HepG2 (cell line): Measurements from ENCODE around the gene RHOC. TPM values are rescaled to one million over a fixed set of nuclear protein-coding genes. Genes with fewer than 3 reads are reported as not detected.

Experiments
- ATAC-seq: fragments of 200-7000 bp; cut with Tn5 transposase; 3 replicates; pipeline ENCODE4 v1.9.1; 2020; ENCODE audit warnings: mild to moderate bottlenecking, moderate library complexity
- BruUV-seq: library from RNA; stranded (reverse); fragments of 400-500 nt; replicated peaks from 2 replicates; lab custom pipeline; 2021; lab: Mats Ljungman, UMichigan
- CTCF ChIA-PET: fragments of 300-600 bp; formaldehyde crosslinking; extraction: SDS; loops from one replicate; lab custom pipeline; 2021; ENCODE audit warnings: low total read pairs, inconsistent platforms, low intra/inter-chr PET ratio; lab: Yijun Ruan, JAX
- POLR2A ChIA-PET: fragments of 350-600 bp; sonication (Branson Sonifier 250); formaldehyde crosslinking; loops from one replicate; lab custom pipeline; 2020; ENCODE audit warnings: antibody characterized with exemption, inconsistent platforms; lab: Yijun Ruan, JAX
- DNase-seq: peaks from one replicate; pipeline ENCODE4 v3.0.0-alpha.2; 2015; ENCODE audit warnings: low spot score
- FAIRE-seq: peaks from 3 replicates; lab custom pipeline; 2011; peaks lifted over from hg19 to GRCh38; lab: Jason Lieb, UNC
- H2AFZ ChIP-seq: one replicate; pipeline ENCODE4 v1.6.1; 2011; ENCODE audit warnings: low read length, inconsistent platforms
- H3K27ac ChIP-seq: fragments of 300-600 bp; 3 replicates; pipeline ENCODE4 v1.8.0; 2011; ENCODE audit warnings: mixed run types, mild to moderate bottlenecking, mixed read lengths, low read length, inconsistent platforms; ENCODE audit not compliant: insufficient read depth; ENCODE audit errors: extremely low read length
- H3K27me3 ChIP-seq, 2 experiments: fragments of 200-600 bp in 1 of 2; 2 replicates in 1 of 2; 3 replicates in 1 of 2; pipeline versions ENCODE4 v1.6.0 to v1.8.0; 2011; ENCODE audit warnings: low read length in 2 of 2, mild to moderate bottlenecking in 2 of 2, moderate library complexity in 2 of 2, inconsistent platforms in 1 of 2; ENCODE audit not compliant: insufficient read depth in 2 of 2, control insufficient read depth in 1 of 2
- H3K36me3 ChIP-seq, 2 experiments: fragments of 200-600 bp in 1 of 2; replicated peaks in 1 of 2; 2 replicates in 1 of 2; 3 replicates in 1 of 2; pipeline versions ENCODE4 v1.5.1 to v1.8.0; 2011; ENCODE audit warnings: low read length in 2 of 2, inconsistent platforms in 1 of 2; ENCODE audit not compliant: insufficient read depth in 2 of 2, control insufficient read depth in 1 of 2
- H3K4me1 ChIP-seq: 2 replicates; pipeline ENCODE4 v1.5.1; 2012; ENCODE audit warnings: low read length, inconsistent platforms; ENCODE audit not compliant: insufficient read depth
- H3K4me2 ChIP-seq: 2 replicates; pipeline ENCODE4 v1.6.0; 2011; ENCODE audit warnings: low read depth, low read length, inconsistent platforms
- H3K4me3 ChIP-seq, 3 experiments: fragments of 200-600 bp in 1 of 3; sonication (generic), shearing (Covaris generic) in 1 of 3; replicated peaks in 1 of 3; 2 replicates each; pipeline ENCODE4 v1.5.1; 2011 to 2016; ENCODE audit warnings: low read length in 3 of 3, inconsistent platforms in 2 of 3, low read depth in 2 of 3, mild to moderate bottlenecking in 2 of 3, control low read depth in 1 of 3, mixed read lengths in 1 of 3; ENCODE audit not compliant: insufficient read depth in 1 of 3
- H3K79me2 ChIP-seq: one replicate; pipeline ENCODE4 v1.6.1; 2011; ENCODE audit warnings: low read length, inconsistent platforms; ENCODE audit not compliant: insufficient read depth
- H3K9ac ChIP-seq: 2 replicates; pipeline ENCODE4 v1.6.0; 2011; ENCODE audit warnings: mild to moderate bottlenecking, low read depth, low read length, inconsistent platforms; ENCODE audit not compliant: insufficient read depth
- H3K9me3 ChIP-seq: 2 replicates; pipeline ENCODE4 v1.5.1; 2012; ENCODE audit warnings: mild to moderate bottlenecking, low read length
- H4K20me1 ChIP-seq: 2 replicates; pipeline ENCODE4 v1.6.0; 2011; ENCODE audit warnings: inconsistent platforms, mild to moderate bottlenecking, low read length, moderate library complexity; ENCODE audit not compliant: insufficient read depth
- ELF3 ChIP-seq: IDR thresholded peaks from 2 replicates; pipeline ENCODE4 v1.6.1; 2016; ENCODE audit warnings: missing genetic modification reagents, missing compliant biosample characterization
- ERF ChIP-seq: IDR thresholded peaks from 2 replicates; pipeline ENCODE4 v1.6.1; 2018; ENCODE audit warnings: missing biosample characterization, missing genetic modification reagents
- ESRRA ChIP-seq: sonication (generic); formaldehyde crosslinking; IDR thresholded peaks from 2 replicates; pipeline ENCODE4 v1.5.1; 2020; ENCODE audit warnings: mild to moderate bottlenecking, low read depth, missing genetic modification reagents
- FOXK1 ChIP-seq: sonication (generic); formaldehyde crosslinking; IDR thresholded peaks from 2 replicates; pipeline ENCODE4 v1.4.0; 2020; ENCODE audit warnings: low read depth, missing genetic modification reagents, borderline replicate concordance
- HOXA9 ChIP-seq: sonication (generic); formaldehyde crosslinking; IDR thresholded peaks from 2 replicates; pipeline ENCODE4 v1.8.1; 2022; ENCODE audit warnings: missing genetic modification reagents, mild to moderate bottlenecking, moderate library complexity, borderline replicate concordance
- JUND ChIP-seq: sonication (generic); formaldehyde crosslinking; IDR thresholded peaks from 2 replicates; pipeline ENCODE4 v1.8.0; 2022; ENCODE audit warnings: mild to moderate bottlenecking, missing genetic modification reagents
- PRDM15 ChIP-seq: sonication (generic); formaldehyde crosslinking; IDR thresholded peaks from 2 replicates; pipeline ENCODE4 v1.4.0; 2020; ENCODE audit warnings: missing genetic modification reagents
- RARG ChIP-seq: sonication (generic); formaldehyde crosslinking; IDR thresholded peaks from 2 replicates; pipeline ENCODE4 v1.4.0; 2020; ENCODE audit warnings: low read depth, mild to moderate bottlenecking, missing genetic modification reagents
- STAT5B ChIP-seq: sonication (generic); formaldehyde crosslinking; IDR thresholded peaks from 2 replicates; pipeline ENCODE4 v1.4.0; 2020; ENCODE audit warnings: missing genetic modification reagents
- TCF12 ChIP-seq, 2 experiments: fragments of 450-650 bp in 1 of 2; sonication (generic) in 1 of 2; formaldehyde crosslinking in 1 of 2; IDR thresholded peaks; 2 replicates each; pipeline versions ENCODE4 v1.6.1 to v1.8.0; 2017 to 2022; ENCODE audit warnings: antibody characterized with exemption in 1 of 2, mild to moderate bottlenecking in 1 of 2, missing genetic modification reagents in 1 of 2, moderate library complexity in 1 of 2
- TEAD3 ChIP-seq: optimal IDR thresholded peaks from 2 replicates; pipeline ENCODE3; 2016; ENCODE audit warnings: borderline replicate concordance
- ZNF12 ChIP-seq: sonication (generic); formaldehyde crosslinking; IDR thresholded peaks from 2 replicates; pipeline ENCODE4 v1.5.0; 2020; ENCODE audit warnings: missing genetic modification reagents
- ZNF331 ChIP-seq: sonication (generic); formaldehyde crosslinking; IDR thresholded peaks from 2 replicates; pipeline ENCODE4 v1.4.0; 2020; ENCODE audit warnings: missing genetic modification reagents
- ZNF512B ChIP-seq: sonication (generic); formaldehyde crosslinking; IDR thresholded peaks from 2 replicates; pipeline ENCODE4 v1.5.1; 2020; ENCODE audit warnings: missing genetic modification reagents, mild to moderate bottlenecking, borderline replicate concordance
- ZNF788 ChIP-seq: sonication (generic); formaldehyde crosslinking; IDR thresholded peaks from 2 replicates; pipeline ENCODE4 v1.5.0; 2020; ENCODE audit warnings: mild to moderate bottlenecking, missing genetic modification reagents, borderline replicate concordance
- WGBS: methylation state at CpG from one replicate; pipeline ENCODE4 v1.1.6; 2017; ENCODE audit warnings: low lambda C conversion rate; 5-methylcytosine and 5-hydroxymethylcytosine counted together
- in situ Hi-C: cut with HindIII; loops from 2 replicates; pipeline ENCODE4 v1.10.0; 2017; ENCODE audit warnings: low pct_unique_long_range_greater_than_20kb; ENCODE audit not compliant: extremely low pct_ligation_motif_present
- intact Hi-C: fragments of 100-400 bp; cut with micrococcal nuclease; formaldehyde crosslinking; loops from one replicate; pipeline ENCODE4 v1.10.0; 2022; ENCODE audit not compliant: unreplicated experiment
- polyA plus RNA-seq, 8 experiments: library from polyadenylated mRNA; depleted of rRNA in 3 of 8; stranded (reverse) in 7 of 8; unstranded in 1 of 8; fragments of >200 nt; fragmentation: Illumina TruSeq in 4 of 8; extraction: Trizol in 4 of 8; gene quantifications; 2 replicates each; pipeline versions ENCODE4 v1.2.1 to v1.2.3, GENCODE V29; 2011 to 2016; ENCODE audit warnings: low read depth in 4 of 8, missing spikeins in 1 of 8, mixed read lengths in 1 of 8; ENCODE audit not compliant: insufficient read depth in 1 of 8
- total RNA-seq, 5 experiments: library from RNA; depleted of rRNA; stranded (reverse); fragments of >200 nt; fragmentation: Illumina TruSeq; extraction: Trizol; gene quantifications; 2 replicates each; pipeline ENCODE4 v1.2.3, GENCODE V29; 2016; ENCODE audit warnings: low read depth in 1 of 5

Gene RHOC
- total and polyA plus RNA-seq, 2 of the 13 experiments (the other 11 are each of a cell fraction or from before 2014, with no cell fraction given) = 64.3 to 182 TPM

GRCh38 chr1:112673592-112674439, 33.1 kb downstream of the RHOC start:
- FAIRE-seq (no peak), DNase-seq (peak; percentile 52), ATAC-seq (peak; percentile 47)
- ChIA-PET POLR2A (interaction anchor here (0.8 to 5.5 kb wide), 15 partner anchors 9 to 279 kb away, joined by 3 to 251 read pairs (median 7); partner anchors contain the start of genes PPM1J, RHOC and ST7L), CTCF (interaction anchor here (0.7 to 3.7 kb wide), 2 partner anchors 17 to 33 kb away, joined by 3 to 17 read pairs; partner anchors contain the start of gene RHOC)
- Histone ChIP-seq H3K4me2 (peak overlapping the region; percentile 91), H3K9me3 (no peaks in the 10 kb centered on the region), H2AFZ (no peak overlapping the region), H3K4me1 (peaks cover 43% of the 10 kb centered on the region), H3K4me3 (peak overlapping the region; percentile 82 to 91 (median 83)), H3K36me3 (peaks cover 3 to 17% of the 10 kb centered on the region in 2 experiments; a peak in 3 of 5 replicates), H3K79me2 (peaks cover 36% of the 10 kb centered on the region), H3K27ac (peak overlapping the region; percentile 90), H3K9ac (peak overlapping the region; percentile 92), H4K20me1 (no peaks in the 10 kb centered on the region), H3K27me3 (no peaks in the 10 kb centered on the region; a peak in 1 of 5 replicates)
- WGBS = 10% methylated on average over 18 of the region's 18 CpGs
- TSS peak; percentile 71 for BruUV-seq
- in situ Hi-C loops = loop anchor here (5.0 kb wide), 1 partner anchor 33 kb away; the partner anchor contains the start of gene RHOC
- intact Hi-C loops = loop anchor here (2.0 kb wide), 2 partner anchors 25 to 55 kb away; partner anchors contain the start of genes CAPZA1 and ST7L
- TF ChIP-seq PRDM15 (CRISPR knock-in tag) (peak; percentile 68), TEAD3 (CRISPR knock-in tag) (peak; percentile 45), ERF (0 out of 2 replicates have a peak, but pooled peaks have one; percentile 60), HOXA9 (CRISPR knock-in tag) (no peak), STAT5B (0 out of 2 replicates have a peak, but pooled peaks have one; percentile 8), ZNF512B (CRISPR knock-in tag) (peak; percentile 76; the same call in 1 of the 2 replicates), ESRRA (CRISPR knock-in tag) (no peak), ELF3 (CRISPR knock-in tag) (no peak), ZNF12 (0 out of 2 replicates have a peak, but pooled peaks have one; percentile 9), JUND (CRISPR knock-in tag) (no peak), ZNF331 (CRISPR knock-in tag) (no peak), RARG (CRISPR knock-in tag) (no peak), FOXK1 (CRISPR knock-in tag) (0 out of 2 replicates have a peak, but pooled peaks have one; percentile 22), TCF12 (IDR thresholded peaks at IDR 0.05) (no peak), TCF12 (CRISPR knock-in tag; IDR thresholded peaks at IDR 0.05) (0 out of 2 replicates have a peak, but pooled peaks have one; percentile 56), ZNF788 (CRISPR knock-in tag) (no peak)
